T-helper 1 cell treated with Interleukin-12 subunit alpha and Interleukin-12 subunit beta and Interleukin-4 antibody, amounts not matched to agents 30 ng/mL and 1 ng/mL, for 36 hours (primary cell): ENCODE results near the gene IGF2R. TPM values are rescaled to one million over a fixed set of nuclear protein-coding genes. Genes with fewer than 3 reads are reported as not detected.
"Not testable (repeated sequence)": the region's sequence is repeated elsewhere in the genome, so short reads cannot be mapped to it uniquely, and the experiment has no call there.

Experiments
- intact Hi-C: fragments of 100-400 bp; cut with micrococcal nuclease; formaldehyde crosslinking; loops from one replicate; pipeline ENCODE4 v1.15.1; 2024
- total RNA-seq: library from RNA; stranded (reverse); gene quantifications from 2 replicates; pipeline ENCODE4 v1.2.3, GENCODE V29; 2022

Gene IGF2R
- total RNA-seq, 1 donor from 2014 or later = 95.3 TPM

DNA sequence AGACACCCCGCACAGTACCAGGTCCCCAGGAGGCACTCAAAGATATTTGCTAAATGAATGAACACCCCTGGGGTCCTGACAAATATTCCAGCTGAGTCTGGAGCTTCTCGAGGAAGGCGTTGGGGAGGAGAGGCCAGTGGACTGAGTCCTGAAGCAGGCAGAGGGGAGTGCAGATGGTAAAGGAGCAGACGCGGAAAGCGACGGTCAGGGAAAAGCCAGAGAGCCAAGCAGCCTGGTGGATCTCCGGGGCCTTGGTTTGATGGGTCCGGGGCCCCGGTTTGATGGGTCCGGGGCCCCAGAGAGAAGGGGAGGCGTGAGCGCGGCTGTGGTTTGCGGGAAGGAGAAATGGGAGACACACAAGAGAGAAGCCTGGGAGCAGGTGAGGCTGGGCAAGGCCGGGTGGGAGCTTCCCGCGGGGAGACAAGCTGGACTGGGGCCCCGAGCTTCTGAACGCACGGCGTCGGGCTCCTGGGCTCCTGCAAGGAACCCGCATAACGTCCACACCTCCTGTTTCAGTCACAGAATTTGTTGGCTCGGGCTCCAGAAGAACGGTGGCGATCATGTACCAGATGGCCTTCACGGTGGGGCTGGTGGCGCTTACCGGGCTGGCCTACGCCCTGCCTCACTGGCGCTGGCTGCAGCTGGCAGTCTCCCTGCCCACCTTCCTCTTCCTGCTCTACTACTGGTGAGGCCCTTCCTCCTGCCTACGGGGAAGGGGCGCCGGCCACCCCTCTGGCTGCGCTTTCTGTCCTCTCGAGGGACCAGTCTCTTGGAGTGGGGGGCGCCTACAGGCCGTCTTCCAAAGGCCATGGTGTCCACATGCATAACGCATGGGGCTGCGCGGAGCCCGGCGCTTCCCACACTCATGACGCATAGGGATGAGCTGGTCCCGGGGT lies 164.8 kb downstream of the IGF2R start:
- intact Hi-C loops = no loop called here

DNA sequence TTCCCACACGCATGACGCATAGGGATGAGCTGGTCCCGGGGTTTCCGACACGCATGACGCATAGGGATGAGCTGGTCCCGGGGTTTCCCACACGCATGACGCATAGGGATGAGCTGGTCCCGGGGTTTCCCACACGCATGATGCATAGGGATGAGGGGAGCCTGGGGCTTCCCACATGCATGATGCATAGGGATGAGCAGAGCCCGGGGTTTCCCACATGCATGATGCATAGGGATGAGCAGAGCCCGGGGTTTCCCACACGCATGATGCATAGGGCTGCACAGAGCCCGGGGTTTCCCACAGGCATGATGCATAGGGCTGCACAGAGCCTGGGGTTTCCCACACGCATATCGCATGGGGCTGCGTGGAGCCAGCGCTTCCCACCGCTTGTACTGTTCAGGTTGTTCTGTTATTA lies 165.5 kb downstream of the IGF2R start:
- intact Hi-C loops = not testable (repeated sequence)

DNA sequence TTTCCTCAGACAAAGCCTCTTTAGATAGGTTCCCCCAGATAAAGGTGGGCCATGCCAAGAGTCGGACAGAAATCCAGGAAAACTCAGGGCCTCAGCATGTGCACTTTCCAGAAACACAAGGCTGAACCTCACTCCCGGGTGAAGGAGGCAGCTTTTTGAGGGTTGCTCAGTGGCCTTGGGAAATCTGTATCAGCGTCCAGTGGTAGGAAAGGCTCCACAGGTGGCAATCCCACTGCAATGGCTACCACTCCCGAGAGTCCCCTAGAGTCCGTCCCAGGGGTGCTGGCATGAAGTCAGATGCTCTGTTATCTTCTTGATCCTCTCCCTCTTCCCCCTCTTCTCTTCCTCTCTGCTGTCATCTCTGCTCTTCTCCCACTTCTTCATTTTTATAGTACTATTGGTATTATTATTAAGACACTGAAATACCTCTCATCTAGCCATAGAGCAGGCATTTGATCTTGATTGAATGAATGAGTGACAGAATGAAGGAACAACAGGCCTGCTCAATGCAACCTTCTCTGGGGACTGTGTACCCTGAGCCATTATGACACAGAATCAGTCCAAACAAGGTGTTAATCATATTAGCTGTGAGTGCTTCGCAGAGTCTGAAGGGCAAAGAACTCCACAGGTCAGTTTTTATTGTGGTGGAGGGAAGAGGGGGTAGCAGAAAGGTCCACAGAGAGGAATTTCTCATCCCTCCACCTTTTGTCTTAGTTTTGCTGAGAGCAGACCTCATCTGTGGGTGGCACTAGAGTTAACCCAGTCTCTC lies 166.1 kb downstream of the IGF2R start:
- intact Hi-C loops = no loop called here

GRCh38 chr6:160135907-160136655 lies 167.2 kb downstream of the IGF2R start:
- intact Hi-C loops = no loop called here

GRCh38 chr6:160137130-160137988 lies 168.5 kb downstream of the IGF2R start:
- intact Hi-C loops = no loop called here

- intact Hi-C loops = loop anchor here (1.0 to 2.0 kb wide), 5 partner anchors 318 to 530 kb away; no protein-coding TSS in a partner anchor
These were observed 169.3 kb downstream of the IGF2R start for GRCh38 chr6:160137989-160138835.

DNA sequence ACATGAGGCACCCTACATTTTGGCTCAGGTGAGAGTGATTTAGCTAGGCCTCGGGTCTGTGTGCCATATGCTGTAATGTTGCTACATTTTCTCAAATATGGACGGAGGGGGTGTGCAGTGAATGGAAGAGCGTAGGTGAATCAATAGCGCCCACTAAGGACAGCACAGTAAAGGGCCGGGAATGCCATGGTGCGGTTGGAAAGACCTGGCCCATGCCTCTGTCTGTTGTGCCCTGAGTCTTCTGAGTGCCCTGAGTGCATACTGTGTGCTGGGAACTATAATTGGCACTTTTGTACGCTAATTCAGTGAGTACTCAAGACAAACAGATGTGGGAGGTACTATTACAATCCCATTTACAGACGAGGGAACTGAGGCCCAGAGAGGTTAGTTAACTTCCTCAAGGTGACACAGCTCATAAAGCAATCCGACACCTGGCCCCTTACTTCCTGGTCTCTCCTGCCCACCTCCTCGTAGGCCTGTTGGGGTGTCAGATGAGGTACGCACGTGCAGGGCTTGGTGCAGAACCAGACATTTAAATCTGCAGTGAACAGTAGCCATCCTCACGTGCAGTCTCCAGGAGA lies 170.0 kb downstream of the IGF2R start:
- intact Hi-C loops = loop anchor here (1.0 to 2.0 kb wide), 5 partner anchors 317 to 529 kb away; no protein-coding TSS in a partner anchor

GRCh38 chr6:160139420-160139851 lies 170.6 kb downstream of the IGF2R start:
- intact Hi-C loops = loop anchor here (2.0 kb wide), 1 partner anchor 449 kb away; no protein-coding TSS in a partner anchor

DNA sequence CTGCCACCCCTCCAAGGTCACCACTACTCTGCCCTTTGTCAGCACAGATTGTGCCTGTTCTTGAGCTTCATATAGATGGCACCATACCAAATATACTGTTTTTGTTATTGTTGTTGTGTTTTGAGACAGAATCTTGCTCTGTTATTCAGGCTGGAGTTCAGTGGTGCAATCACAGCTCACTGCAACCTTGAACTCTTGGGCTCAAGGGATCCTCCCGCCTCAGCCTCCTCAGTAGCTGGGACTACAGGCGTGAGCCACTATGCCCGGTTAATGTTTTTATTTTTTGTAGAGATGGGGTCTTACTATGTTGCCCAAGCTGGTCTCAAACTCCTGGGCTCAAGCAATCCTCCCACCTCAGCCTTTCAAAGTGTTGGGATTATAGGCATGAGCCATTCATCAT lies 171.6 kb downstream of the IGF2R start:
- intact Hi-C loops = not testable (repeated sequence)

GRCh38 chr6:160141001-160141726 lies 172.3 kb downstream of the IGF2R start:
- intact Hi-C loops = no loop called here

DNA sequence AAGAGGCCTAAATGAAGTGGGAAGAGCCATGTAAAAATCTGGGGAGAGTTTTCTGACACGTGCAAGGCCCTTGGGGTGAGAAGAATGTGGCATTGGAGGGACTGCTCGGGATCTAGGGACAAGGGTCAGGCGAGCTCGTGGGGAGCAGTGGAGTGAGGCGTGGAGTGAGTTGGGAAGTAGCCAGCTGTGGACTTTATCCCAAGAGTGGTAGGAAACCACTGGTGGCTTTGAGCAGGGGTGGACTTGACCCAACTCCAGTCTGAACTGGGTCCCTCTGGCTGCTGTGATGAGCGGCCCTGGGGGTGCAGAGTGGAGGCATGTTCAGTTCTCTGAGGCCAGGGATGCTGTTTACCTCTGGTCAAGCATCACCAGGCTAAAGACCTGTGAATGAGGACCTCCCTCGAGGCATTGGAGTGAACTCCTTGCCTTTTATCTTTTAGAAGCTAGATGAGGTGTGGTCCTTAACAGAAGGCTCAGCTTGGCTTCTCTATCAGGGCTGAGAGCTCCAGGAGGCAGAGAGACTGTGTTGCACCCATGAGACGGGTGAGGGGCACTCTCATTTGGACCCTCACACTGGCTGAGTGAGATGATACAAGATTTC lies 173.3 kb downstream of the IGF2R start:
- intact Hi-C loops = no loop called here

DNA sequence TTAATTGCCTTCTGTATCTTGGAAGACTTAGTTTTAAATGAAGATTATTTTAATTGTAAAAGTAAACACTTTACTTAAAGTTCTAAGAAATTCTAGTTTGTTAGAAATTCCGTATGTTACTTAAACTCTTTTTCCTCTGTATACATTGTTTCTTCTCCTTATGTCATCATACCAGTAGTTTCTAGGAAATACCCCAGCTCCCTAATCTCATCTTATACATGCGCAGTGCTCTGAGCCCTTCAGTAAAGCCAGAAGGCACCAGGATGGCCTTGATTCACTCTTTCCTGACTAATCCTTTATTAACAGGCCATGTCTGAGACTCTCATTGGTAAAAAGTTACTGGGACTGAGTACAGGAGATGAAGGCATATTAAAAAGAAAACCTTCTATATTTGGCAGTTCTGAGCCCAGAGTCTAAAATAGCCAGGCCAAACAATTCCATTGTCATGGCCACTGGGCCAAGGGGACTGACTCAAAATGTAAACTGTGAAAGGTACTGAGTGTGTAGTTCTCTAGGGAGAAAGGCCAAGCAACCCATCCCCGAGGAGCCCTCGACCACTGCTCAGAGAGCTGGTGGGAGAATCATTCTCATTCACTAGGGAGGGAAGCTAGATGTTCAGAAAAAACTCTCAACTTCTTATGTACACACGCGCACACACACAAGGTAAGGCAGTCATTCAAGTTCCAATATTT lies 177.7 kb downstream of the IGF2R start:
- intact Hi-C loops = no loop called here

GRCh38 chr6:160147146-160147536 lies 178.3 kb downstream of the IGF2R start:
- intact Hi-C loops = no loop called here

- intact Hi-C loops = no loop called here
These were observed 185.6 kb downstream of the IGF2R start for GRCh38 chr6:160154471-160154870.

- intact Hi-C loops = no loop called here
These were observed 188.0 kb downstream of the IGF2R start for GRCh38 chr6:160156842-160157241.

DNA sequence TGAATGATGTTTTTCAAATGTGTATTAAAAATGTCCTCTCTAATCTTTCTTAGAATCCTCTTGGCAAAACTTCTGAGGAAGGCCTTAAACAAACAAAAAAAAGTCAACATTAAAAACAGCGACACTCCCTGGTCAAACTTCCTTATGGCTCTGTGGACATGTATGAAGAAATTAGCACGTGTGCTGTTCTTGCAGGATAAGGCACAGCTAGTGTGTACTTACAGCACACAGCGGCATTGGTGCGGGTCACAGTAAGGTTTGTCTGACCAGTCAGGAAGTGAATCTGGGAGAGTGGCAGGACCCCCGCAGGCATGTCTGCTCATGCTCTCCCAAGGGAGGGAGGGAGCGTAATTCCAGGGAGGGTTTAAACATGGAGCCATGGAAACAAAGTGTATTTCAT lies 191.6 kb downstream of the IGF2R start:
- intact Hi-C loops = no loop called here
